CD14-positive monocyte (primary cell): Measurements from ENCODE around the gene TRAM2. TPM values are rescaled to one million over a fixed set of nuclear protein-coding genes. Genes with fewer than 3 reads are reported as not detected.

ENCODE experiments used
- DNase-seq, 3 donors: peaks; one replicate each; pipeline ENCODE4 v3.0.0-alpha.2; 2011 to 2022
- H2AFZ ChIP-seq: 2 replicates; pipeline ENCODE4 v1.6.0; 2012; ENCODE audit warnings: mild to moderate bottlenecking, low read depth, low read length, inconsistent platforms; ENCODE audit not compliant: insufficient read depth, poor library complexity, severe bottlenecking
- H3K27ac ChIP-seq, 2 donors: 1 replicate in 1 of 2; 2 replicates in 1 of 2; pipeline ENCODE4 v1.5.1; 2012 to 2013; ENCODE audit warnings: low read length in 2 of 2, control low read depth in 1 of 2, inconsistent platforms in 1 of 2, low read depth in 1 of 2, mild to moderate bottlenecking in 1 of 2
- H3K27me3 ChIP-seq, 2 donors: one replicate each; pipeline versions ENCODE4 v1.6.0 to v1.6.1; 2011 to 2013; ENCODE audit warnings: low read length in 2 of 2; ENCODE audit not compliant: control insufficient read depth in 2 of 2, insufficient read depth in 2 of 2
- H3K36me3 ChIP-seq, 2 donors: replicated peaks in 1 of 2; 1 replicate in 1 of 2; 2 replicates in 1 of 2; pipeline versions ENCODE4 v1.5.1 to v1.6.1; 2012 to 2013; ENCODE audit warnings: low read length in 2 of 2, control low read depth in 1 of 2, inconsistent platforms in 1 of 2, mild to moderate bottlenecking in 1 of 2; ENCODE audit not compliant: insufficient read depth in 2 of 2, control insufficient read depth in 1 of 2
- H3K4me1 ChIP-seq, 2 donors: 1 replicate in 1 of 2; 2 replicates in 1 of 2; pipeline versions ENCODE4 v1.5.1 to v1.6.1; 2012 to 2013; ENCODE audit warnings: low read length in 2 of 2, control low read depth in 1 of 2, inconsistent platforms in 1 of 2, mild to moderate bottlenecking in 1 of 2, moderate library complexity in 1 of 2; ENCODE audit not compliant: insufficient read depth in 2 of 2, control insufficient read depth in 1 of 2
- H3K4me2 ChIP-seq: replicated peaks from 2 replicates; pipeline ENCODE3; 2012; ENCODE audit warnings: low read length, moderate library complexity, mild to moderate bottlenecking; ENCODE audit not compliant: poor library complexity, severe bottlenecking; ENCODE audit errors: extremely low read depth
- H3K4me3 ChIP-seq, 3 experiments: fragments of 200-600 bp in 1 of 3; sonication (generic) in 1 of 3; replicated peaks in 1 of 3; 1 replicate in 2 of 3; 2 replicates in 1 of 3; pipeline ENCODE4 v1.5.1; 2011 to 2013; ENCODE audit warnings: low read length in 3 of 3, mild to moderate bottlenecking in 3 of 3, control low read depth in 2 of 3, low read depth in 2 of 3, inconsistent platforms in 1 of 3, moderate library complexity in 1 of 3
- H3K79me2 ChIP-seq: 2 replicates; pipeline ENCODE4 v1.6.0; 2012; ENCODE audit warnings: mild to moderate bottlenecking, control low read depth, inconsistent platforms, low read length, moderate library complexity; ENCODE audit not compliant: insufficient read depth
- H3K9ac ChIP-seq: 2 replicates; pipeline ENCODE4 v1.6.0; 2017; ENCODE audit warnings: low read length, mild to moderate bottlenecking; ENCODE audit not compliant: insufficient read depth, poor library complexity, severe bottlenecking
- H3K9me3 ChIP-seq, 2 donors: replicated peaks in 1 of 2; 1 replicate in 1 of 2; 2 replicates in 1 of 2; pipeline versions ENCODE4 v1.5.1 to v1.6.1; 2012 to 2013; ENCODE audit warnings: low read length in 2 of 2, control low read depth in 1 of 2; ENCODE audit not compliant: control insufficient read depth in 1 of 2, insufficient read depth in 1 of 2
- H4K20me1 ChIP-seq: 2 replicates; pipeline ENCODE4 v1.6.0; 2012; ENCODE audit warnings: mild to moderate bottlenecking, low read length, control low read depth, moderate library complexity; ENCODE audit not compliant: insufficient read depth
- H3K27ac Mint-ChIP-seq, 7 donors: one replicate each; pipeline ENCODE4 v1.8.0; 2020; ENCODE audit warnings: mild to moderate bottlenecking in 7 of 7, mixed read lengths in 7 of 7, moderate library complexity in 6 of 7, inconsistent platforms in 2 of 7
- H3K27me3 Mint-ChIP-seq, 3 donors: one replicate each; pipeline ENCODE4 v1.8.0; 2021 to 2022; ENCODE audit warnings: low read depth in 3 of 3, mild to moderate bottlenecking in 3 of 3, mixed read lengths in 3 of 3, moderate library complexity in 3 of 3, inconsistent platforms in 1 of 3
- H3K36me3 Mint-ChIP-seq, 2 donors: one replicate each; pipeline ENCODE4 v1.8.0; 2020; ENCODE audit warnings: mixed read lengths in 2 of 2, inconsistent platforms in 1 of 2, mild to moderate bottlenecking in 1 of 2
- H3K4me1 Mint-ChIP-seq: one replicate; pipeline ENCODE4 v1.8.0; 2020; ENCODE audit warnings: mild to moderate bottlenecking, mixed read lengths
- H3K4me3 Mint-ChIP-seq, 2 donors: one replicate each; pipeline ENCODE4 v1.8.0; 2020; ENCODE audit warnings: mild to moderate bottlenecking in 2 of 2, mixed read lengths in 2 of 2, moderate library complexity in 1 of 2
- H3K9me3 Mint-ChIP-seq, 7 donors: one replicate each; pipeline ENCODE4 v1.8.0; 2020 to 2022; ENCODE audit warnings: mixed read lengths in 7 of 7, mild to moderate bottlenecking in 6 of 7, moderate library complexity in 6 of 7, inconsistent platforms in 2 of 7
- CTCF ChIP-seq: fragments of 200-600 bp; IDR thresholded peaks from one replicate; pipeline ENCODE4 v1.8.0; 2022; ENCODE audit warnings: antibody characterized with exemption, mild to moderate bottlenecking
- WGBS: methylation state at CpG from one replicate; pipeline ENCODE4 v1.1.5; 2013; ENCODE audit warnings: missing lambda C conversion rate; ENCODE audit not compliant: insufficient coverage; 5-methylcytosine and 5-hydroxymethylcytosine counted together
- intact Hi-C, 2 donors: fragments of 100-400 bp; cut with micrococcal nuclease; formaldehyde crosslinking; loops; one replicate each; pipeline versions ENCODE4 v1.15.0 to v1.15.1; 2023
- polyA plus RNA-seq, 3 donors: library from polyadenylated mRNA; depleted of rRNA in 1 of 3; unstranded in 2 of 3; stranded (reverse) in 1 of 3; fragments of 300-500 nt in 2 of 3; fragments of >200 nt in 1 of 3; fragmentation: Illumina TruSeq in 2 of 3; gene quantifications; 1 replicate in 2 of 3; 2 replicates in 1 of 3; pipeline ENCODE4 v1.2.3, GENCODE V29; 2012 to 2021

The TRAM2 gene
- polyA plus RNA-seq, 3 donors: 4.7 to 11.7 (median 5.9) TPM

GRCh38 chr6:52496631-52497030, 80.2 kb downstream of the TRAM2 start:
- Histone ChIP-seq H3K36me3 (peaks cover 6 to 18% of the 10 kb centered on the region in 2 donors), H3K4me3 (no peak overlapping the region), H3K9me3 (no peaks in the 10 kb centered on the region), H3K79me2 (no peaks in the 10 kb centered on the region), H4K20me1 (no peaks in the 10 kb centered on the region), H3K27me3 (no peaks in the 10 kb centered on the region), H3K4me2 (no peak overlapping the region), H2AFZ (no peak overlapping the region), H3K27ac (no peak overlapping the region), H3K9ac (no peak overlapping the region), H3K4me1 (peaks cover 3 to 7% of the 10 kb centered on the region in 2 donors)
- Mint-ChIP-seq H3K36me3 (peaks cover 14 to 23% of the 10 kb centered on the region in 2 donors), H3K4me1 (peaks cover 16% of the 10 kb centered on the region), H3K27ac (no peak overlapping the region), H3K4me3 (no peak overlapping the region), H3K9me3 (peaks cover 0 to 7% (median 6%) of the 10 kb centered on the region in 7 donors), H3K27me3 (no peaks in the 10 kb centered on the region)
- no peak for DNase-seq
- TF ChIP-seq CTCF: no peak
- intact Hi-C loops: no loop called here
- 100% methylated on average over 1 of the region's 2 CpGs for WGBS

- Mint-ChIP-seq H3K4me3 (no peak overlapping the region), H3K4me1 (peaks cover 22% of the 10 kb centered on the region), H3K36me3 (peaks cover 8 to 23% of the 10 kb centered on the region in 2 donors), H3K27me3 (no peaks in the 10 kb centered on the region), H3K9me3 (peaks cover 0 to 7% (median 6%) of the 10 kb centered on the region in 7 donors), H3K27ac (no peak overlapping the region)
- Histone ChIP-seq H3K9me3 (no peaks in the 10 kb centered on the region), H3K27ac (no peak overlapping the region), H3K27me3 (no peaks in the 10 kb centered on the region), H3K9ac (no peak overlapping the region), H3K4me1 (peaks cover 6 to 14% of the 10 kb centered on the region in 2 donors), H3K4me3 (no peak overlapping the region), H2AFZ (no peak overlapping the region), H3K79me2 (no peaks in the 10 kb centered on the region), H4K20me1 (no peaks in the 10 kb centered on the region), H3K36me3 (peaks cover 4 to 11% of the 10 kb centered on the region in 2 donors), H3K4me2 (no peak overlapping the region)
- no peak for DNase-seq
- 60% methylated on average over 1 of the region's 3 CpGs for WGBS
- intact Hi-C loops: no loop called here
- TF ChIP-seq CTCF: no peak
These were observed 80.9 kb downstream of the TRAM2 start for GRCh38 chr6:52495922-52496321.
